Activated CD4-positive, alpha-beta T cell treated with anti-CD3 and anti-CD28 coated beads for 1 hour (primary cell): Measurements from ENCODE around the gene FAM43A.
A peak's percentile ranks its signal among the peaks of the same experiment; 100 is the strongest.

Experiments
- DNase-seq: peaks from one replicate; pipeline ENCODE4 v3.0.0-alpha.2; 2020

The FAM43A gene

DNA sequence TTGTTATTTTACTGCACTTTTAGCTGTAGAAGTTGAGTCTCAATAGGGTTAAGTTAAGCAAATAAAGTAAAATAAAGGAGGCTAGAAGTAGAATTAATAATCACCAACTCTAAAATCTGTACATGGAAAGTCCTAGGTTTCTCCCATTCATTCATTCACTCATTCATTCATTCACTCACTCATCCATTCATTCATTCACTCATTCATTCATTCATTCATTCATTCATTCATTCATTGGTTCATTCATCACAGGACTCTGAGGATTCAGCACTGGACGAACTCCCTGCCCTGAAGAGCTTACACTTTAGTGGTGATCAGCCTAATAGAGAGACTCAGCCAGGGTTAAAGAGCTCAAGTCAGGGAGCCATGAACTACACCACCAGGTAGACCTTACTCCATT is 9.2 kb upstream of the FAM43A start:
- no peak for DNase-seq

DNA sequence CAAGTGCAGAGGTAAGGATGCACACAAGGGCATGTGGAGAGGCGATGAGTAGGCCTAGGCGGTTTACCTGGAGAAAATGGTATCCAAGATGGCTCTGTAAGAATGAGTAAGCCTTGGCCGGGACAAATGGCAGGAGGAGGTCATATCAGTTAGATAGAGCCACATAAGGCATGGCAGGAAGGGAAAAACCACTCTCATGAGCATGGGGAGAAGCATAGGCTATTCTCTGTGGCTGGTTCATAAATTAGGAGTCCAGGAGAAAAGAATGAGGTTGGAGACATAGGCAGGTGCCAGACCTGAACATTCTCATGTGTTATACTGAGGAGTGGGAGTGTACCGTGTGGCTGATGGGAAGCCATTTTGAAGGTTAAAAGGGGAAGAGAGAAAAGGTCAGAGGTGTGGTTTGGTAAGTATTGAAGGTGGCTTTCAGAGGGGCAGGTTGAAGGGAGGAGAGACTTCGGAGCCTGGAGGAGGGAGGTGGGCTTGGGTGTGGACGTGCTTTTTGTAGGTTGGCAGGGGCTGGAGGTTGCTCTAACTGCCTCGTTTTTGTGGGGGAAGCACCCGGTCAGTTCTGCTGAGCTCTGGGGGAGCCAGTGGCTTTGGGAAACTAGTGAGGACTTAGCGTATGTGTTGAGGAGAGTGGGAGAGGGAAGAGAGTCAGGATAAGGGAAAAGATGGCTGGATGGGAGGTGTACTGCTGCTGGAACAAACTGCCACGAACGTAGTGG is 4.6 kb upstream of the FAM43A start:
- DNase-seq = no peak

GRCh38 chr3:194682189-194682693 is 3.4 kb upstream of the FAM43A start:
- DNase-seq = no peak

- DNase-seq = peak; percentile 55
Measured at GRCh38 chr3:194682694-194683310, 2.9 kb upstream of the FAM43A start.

GRCh38 chr3:194683380-194683779 is 2.3 kb upstream of the FAM43A start:
- DNase-seq = no peak

- DNase-seq = no peak
Measured at GRCh38 chr3:194685065-194685717, 492 bp upstream of the FAM43A start.

- DNase-seq = no peak
Measured at GRCh38 chr3:194686414-194686815, 732 bp downstream of the FAM43A start.

DNA sequence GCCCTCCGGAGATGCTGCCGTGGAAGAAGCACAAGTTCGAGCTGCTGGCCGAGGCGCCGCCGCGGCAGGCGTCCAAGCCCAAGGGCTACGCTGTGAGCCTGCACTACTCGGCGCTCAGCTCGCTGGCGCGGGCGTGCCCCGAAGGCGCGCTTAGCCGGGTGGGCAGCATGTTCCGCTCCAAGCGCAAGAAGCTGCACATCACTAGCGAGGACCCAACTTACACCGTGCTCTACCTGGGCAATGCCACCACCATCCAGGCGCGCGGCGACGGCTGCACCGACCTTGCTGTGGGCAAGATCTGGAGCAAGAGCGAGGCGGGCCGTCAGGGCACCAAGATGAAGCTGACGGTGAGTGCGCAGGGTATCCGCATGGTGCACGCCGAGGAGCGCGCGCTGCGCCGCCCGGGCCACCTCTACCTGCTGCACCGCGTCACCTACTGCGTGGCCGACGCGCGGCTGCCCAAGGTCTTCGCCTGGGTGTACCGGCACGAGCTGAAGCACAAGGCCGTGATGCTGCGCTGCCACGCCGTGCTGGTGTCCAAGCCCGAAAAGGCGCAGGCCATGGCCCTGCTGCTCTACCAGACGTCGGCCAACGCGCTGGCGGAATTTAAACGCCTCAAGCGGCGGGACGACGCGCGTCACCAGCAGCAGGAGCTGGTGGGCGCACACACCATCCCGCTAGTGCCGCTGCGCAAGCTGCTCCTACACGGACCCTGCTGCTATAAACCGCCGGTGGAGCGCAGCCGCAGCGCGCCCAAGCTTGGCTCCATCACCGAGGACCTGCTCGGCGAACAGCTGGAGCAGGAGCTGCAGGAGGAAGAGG is 1.3 kb downstream of the FAM43A start:
- DNase-seq = no peak

GRCh38 chr3:194687638-194688199 is 2.0 kb downstream of the FAM43A start:
- peak; percentile 76 for DNase-seq

- DNase-seq = no peak
Measured at GRCh38 chr3:194688200-194688740, 2.6 kb downstream of the FAM43A start.

DNA sequence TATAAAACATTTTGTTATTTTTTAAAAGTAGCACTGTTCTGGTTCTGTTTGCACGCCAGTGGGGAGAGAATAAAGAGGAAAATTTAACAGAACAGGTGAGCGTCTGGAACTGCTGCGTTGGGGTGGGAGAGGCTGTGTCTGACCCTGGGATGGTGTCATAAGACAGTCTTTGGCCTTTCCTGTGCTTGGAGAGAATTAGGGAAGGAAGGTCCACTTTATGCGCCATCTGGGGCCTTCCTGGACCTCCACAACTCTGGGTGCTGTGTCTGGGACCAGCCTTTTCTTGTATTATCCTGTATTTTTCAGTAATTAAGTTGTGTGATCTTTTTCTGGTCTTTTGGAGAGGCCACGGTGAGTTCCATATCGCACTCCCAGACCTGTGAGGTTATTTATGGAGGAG is 3.3 kb downstream of the FAM43A start:
- DNase-seq = no peak

GRCh38 chr3:194689493-194689944 is 3.8 kb downstream of the FAM43A start:
- no peak for DNase-seq

- no peak for DNase-seq
Measured at GRCh38 chr3:194690501-194691372, 5.1 kb downstream of the FAM43A start.

GRCh38 chr3:194691481-194692283 is 6.0 kb downstream of the FAM43A start:
- no peak for DNase-seq

- DNase-seq = no peak
Measured at GRCh38 chr3:194696702-194697101, 11.0 kb downstream of the FAM43A start.

GRCh38 chr3:194702545-194702944 is 16.9 kb downstream of the FAM43A start:
- no peak for DNase-seq

GRCh38 chr3:194705227-194705626 is 19.5 kb downstream of the FAM43A start:
- DNase-seq = no peak

GRCh38 chr3:194705761-194706160 is 20.1 kb downstream of the FAM43A start:
- no peak for DNase-seq

DNA sequence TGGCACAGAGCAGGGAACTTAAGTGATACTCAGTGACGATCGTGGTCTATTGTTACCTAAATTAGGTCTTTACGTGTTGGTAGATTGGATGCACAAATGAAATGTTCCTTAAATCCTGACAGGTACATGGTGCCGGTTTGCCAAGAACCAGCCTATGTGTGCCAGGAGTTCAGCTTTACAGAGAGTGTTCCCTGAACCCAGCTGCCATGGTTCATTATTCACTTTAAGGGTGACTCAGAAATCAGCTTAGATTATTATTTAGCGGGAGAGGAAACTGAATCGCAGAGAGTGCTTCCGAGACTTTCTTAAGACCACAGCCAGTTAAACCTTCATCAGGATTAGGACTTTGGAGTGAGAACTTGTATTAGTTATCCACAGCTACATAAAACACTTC is 21.5 kb downstream of the FAM43A start:
- DNase-seq = no peak

DNA sequence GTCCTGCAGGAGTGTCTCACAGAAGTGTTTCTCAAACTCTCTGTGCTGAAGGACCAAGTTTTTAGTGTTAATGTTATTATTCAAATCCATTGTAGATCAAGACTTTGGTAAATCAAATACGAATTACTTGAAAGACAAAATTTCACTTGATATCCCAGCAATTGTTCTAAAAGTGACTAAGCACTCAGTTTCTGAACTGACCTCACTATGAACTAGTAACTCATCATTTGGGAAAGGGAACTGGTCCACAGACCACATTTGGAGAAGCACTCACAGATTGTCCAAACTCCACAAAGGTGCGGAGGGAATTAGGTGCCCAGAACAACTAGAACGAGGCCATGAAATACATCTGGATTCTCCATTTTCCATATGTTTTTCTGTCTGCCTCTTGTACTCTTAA is 25.6 kb downstream of the FAM43A start:
- no peak for DNase-seq

DNA sequence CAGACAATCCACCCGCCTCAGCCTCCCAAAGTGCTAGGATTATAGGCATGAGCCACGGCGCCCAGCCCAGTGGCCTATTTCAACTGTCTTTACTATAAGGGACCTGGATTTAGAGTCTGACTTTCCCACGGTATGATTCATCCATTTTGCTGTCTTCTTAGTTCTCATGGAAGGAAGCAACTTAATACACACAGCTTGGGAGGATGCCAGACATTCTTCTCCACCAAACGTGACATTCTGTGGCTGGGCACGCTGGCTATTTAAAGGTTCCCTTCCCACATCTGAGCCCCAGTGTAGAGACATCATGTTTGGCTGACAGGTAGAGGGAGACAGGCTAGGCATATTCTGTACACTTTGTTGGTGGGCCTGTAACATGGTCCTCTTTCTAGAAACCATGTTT is 26.2 kb downstream of the FAM43A start:
- DNase-seq = no peak
